Measurements from ENCODE around the gene NEUROD1. TPM values are rescaled to one million over a fixed set of nuclear protein-coding genes. Genes with fewer than 3 reads are reported as not detected.

The NEUROD1 gene
- total RNA-seq, 6 donors from 2014 or later: not detected

GRCh38 chr2:181628590-181629585 is 51.4 kb downstream of the NEUROD1 start:
- Histone ChIP-seq H3K27ac (no peak overlapping the region), H3K36me3 (no peaks in the 10 kb centered on the region), H3K4me1 (no peaks in the 10 kb centered on the region), H3K4me3 (no peak overlapping the region), H3K9me3 (no peaks in the 10 kb centered on the region), H3K27me3 (no peaks in the 10 kb centered on the region)
- no peak for ATAC-seq (ENCODE audit: low FRiP score in 2 of 2)
- no peak for DNase-seq
- WGBS, 2 donors: 83 to 90% methylated on average over 3 of the region's 3 CpGs
- no peak for TF ChIP-seq EP300 (IDR thresholded peaks at IDR 0.05)

GRCh38 chr2:181627545-181627944 is 52.8 kb downstream of the NEUROD1 start:
- DNase-seq (no peak), ATAC-seq (ENCODE audit: low FRiP score in 2 of 2) (no peak)
- no peak overlapping the region for H3K4me3 ChIP-seq
- H3K27ac ChIP-seq: no peak overlapping the region
- TF ChIP-seq, protein P1, sequence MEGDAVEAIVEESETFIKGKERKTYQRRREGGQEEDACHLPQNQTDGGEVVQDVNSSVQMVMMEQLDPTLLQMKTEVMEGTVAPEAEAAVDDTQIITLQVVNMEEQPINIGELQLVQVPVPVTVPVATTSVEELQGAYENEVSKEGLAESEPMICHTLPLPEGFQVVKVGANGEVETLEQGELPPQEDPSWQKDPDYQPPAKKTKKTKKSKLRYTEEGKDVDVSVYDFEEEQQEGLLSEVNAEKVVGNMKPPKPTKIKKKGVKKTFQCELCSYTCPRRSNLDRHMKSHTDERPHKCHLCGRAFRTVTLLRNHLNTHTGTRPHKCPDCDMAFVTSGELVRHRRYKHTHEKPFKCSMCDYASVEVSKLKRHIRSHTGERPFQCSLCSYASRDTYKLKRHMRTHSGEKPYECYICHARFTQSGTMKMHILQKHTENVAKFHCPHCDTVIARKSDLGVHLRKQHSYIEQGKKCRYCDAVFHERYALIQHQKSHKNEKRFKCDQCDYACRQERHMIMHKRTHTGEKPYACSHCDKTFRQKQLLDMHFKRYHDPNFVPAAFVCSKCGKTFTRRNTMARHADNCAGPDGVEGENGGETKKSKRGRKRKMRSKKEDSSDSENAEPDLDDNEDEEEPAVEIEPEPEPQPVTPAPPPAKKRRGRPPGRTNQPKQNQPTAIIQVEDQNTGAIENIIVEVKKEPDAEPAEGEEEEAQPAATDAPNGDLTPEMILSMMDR (IDR thresholded peaks at IDR 0.05): no peak
- TF ChIP-seq POLR2AphosphoS5 (IDR thresholded peaks at IDR 0.05) (no peak), EP300 (IDR thresholded peaks at IDR 0.05) (no peak), POLR2A (IDR thresholded peaks at IDR 0.05) (no peak)
- no peaks in the 10 kb centered on the region for H3K36me3 ChIP-seq
- 70 to 73% methylated on average over 3 of the region's 3 CpGs for WGBS, 2 donors
- H3K27me3 ChIP-seq: no peaks in the 10 kb centered on the region
- no peaks in the 10 kb centered on the region for H3K4me1 ChIP-seq
- no peaks in the 10 kb centered on the region for H3K9me3 ChIP-seq

GRCh38 chr2:181626671-181627070 is 53.6 kb downstream of the NEUROD1 start:
- Histone ChIP-seq H3K27me3 (no peaks in the 10 kb centered on the region), H3K36me3 (no peaks in the 10 kb centered on the region), H3K4me3 (no peak overlapping the region), H3K4me1 (no peaks in the 10 kb centered on the region), H3K9me3 (no peaks in the 10 kb centered on the region), H3K27ac (no peak overlapping the region)
- ATAC-seq (ENCODE audit: low FRiP score in 2 of 2): no peak
- DNase-seq: no peak
- TF ChIP-seq EP300 (IDR thresholded peaks at IDR 0.05) (no peak), POLR2A (IDR thresholded peaks at IDR 0.05) (no peak), POLR2AphosphoS5 (IDR thresholded peaks at IDR 0.05) (no peak)
- TF ChIP-seq, protein P1 (IDR thresholded peaks at IDR 0.05): no peak

Other genes with a start within 250 kb of the NEUROD1 start
- gene ITGA4, start 223.1 kb downstream of the NEUROD1 start, total RNA-seq: 10 to 100 TPM; 13.9 to 30.5 (median 23.9) TPM
- gene CERKL, start 23.4 kb downstream of the NEUROD1 start, total RNA-seq: 10 to 100 TPM in 1 of 6 donors, 1 to 10 TPM in 2, under 1 TPM in 2, not detected in 1; 0.37 to 23.1 (median 1.7) TPM
- gene ITPRID2, start 211.2 kb upstream of the NEUROD1 start, total RNA-seq: 100 to 1,000 TPM; 125 to 770 (median 214) TPM